Measurements from ENCODE around the gene RP9.
"Not testable (repeated sequence)": the region's sequence is repeated elsewhere in the genome, so short reads cannot be mapped to it uniquely, and the experiment has no call there.

Gene RP9

DNA sequence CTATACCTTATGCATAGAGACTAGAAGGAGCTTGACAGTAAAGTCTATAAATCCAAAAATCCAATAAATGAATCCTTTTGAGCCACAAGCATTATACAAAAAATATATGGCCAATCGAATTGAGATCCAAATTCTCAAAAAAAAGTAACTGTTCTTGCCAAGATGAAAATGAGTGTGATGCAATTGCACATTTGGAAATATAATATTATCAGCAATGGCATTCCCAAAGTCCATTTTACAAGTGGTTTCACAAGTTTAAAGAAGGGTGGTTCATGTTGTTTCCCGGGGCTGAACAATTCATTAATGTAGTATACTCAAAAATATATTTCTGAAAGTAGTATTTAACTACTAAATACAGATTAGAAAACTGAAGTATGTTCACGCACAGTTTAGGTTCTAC lies 7.3 kb downstream of the RP9 start:
- DNase-seq (ENCODE audit: low spot score) = no peak

GRCh38 chr7:33100770-33101169 lies 8.4 kb downstream of the RP9 start:
- DNase-seq (ENCODE audit: low spot score) = no peak

DNA sequence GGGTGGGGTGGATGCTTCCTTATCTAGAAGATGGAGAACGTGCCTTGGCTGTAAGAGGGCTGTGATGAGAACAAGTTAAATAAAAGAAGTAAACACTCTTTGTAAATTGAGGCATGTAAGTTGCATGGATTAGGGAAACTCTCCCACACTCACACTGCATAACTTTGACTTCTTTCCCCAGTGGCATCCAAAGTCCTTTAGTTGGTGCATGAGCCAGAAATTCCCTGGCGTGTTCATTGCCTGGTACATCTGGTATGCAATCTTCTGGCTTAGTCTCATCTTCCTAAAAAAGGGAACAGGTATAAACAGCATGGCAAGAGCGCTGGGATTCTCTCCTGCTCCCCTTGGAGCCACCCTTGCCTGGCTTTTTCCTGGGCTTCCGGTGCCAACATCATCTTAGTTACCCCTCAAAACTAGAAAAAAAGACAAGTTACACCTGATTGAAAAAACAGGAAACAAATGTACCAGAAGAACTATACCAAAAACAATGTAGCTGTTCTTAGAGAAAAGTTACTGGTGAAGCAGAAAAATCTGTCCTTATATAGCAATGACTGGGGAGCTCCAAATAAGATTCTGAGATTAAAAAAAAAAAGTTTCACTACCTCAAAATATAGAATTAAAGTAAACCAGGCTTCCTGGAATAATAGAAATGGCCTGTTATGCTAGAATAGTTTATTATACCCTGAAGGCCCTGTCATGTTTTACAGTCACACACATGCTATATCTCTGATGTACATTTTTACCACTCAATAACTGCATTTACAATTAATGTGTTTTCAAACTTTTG lies 9.9 kb downstream of the RP9 start:
- no peak for DNase-seq (ENCODE audit: low spot score)

DNA sequence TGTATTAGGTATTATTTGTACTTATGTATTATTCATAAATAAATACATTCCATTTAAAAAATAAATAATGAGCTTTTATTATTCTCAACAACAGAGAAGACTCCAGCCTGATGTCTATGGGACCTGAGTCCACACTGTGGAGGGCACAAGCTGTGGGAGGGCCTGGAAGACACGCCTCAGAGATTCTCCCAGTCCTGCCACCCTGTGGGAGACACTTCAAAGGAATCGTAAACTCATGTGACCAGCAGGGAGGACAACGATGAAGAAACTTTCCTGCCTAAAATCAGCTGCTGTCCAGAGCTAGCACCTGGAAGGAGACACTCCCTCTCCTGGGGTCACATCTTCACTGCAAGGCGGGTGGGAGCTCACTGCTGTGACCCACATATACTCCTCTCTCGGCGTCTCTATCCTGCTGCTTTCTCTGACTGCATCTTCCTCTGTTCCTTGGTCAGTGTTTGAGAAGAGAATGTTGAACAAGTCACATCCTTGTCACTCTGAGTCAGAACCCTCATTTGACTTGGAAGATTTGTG lies 14.4 kb downstream of the RP9 start:
- DNase-seq (ENCODE audit: low spot score) = not testable (repeated sequence)

GRCh38 chr7:33093266-33093665 lies 15.9 kb downstream of the RP9 start:
- no peak for DNase-seq (ENCODE audit: low spot score)

DNA sequence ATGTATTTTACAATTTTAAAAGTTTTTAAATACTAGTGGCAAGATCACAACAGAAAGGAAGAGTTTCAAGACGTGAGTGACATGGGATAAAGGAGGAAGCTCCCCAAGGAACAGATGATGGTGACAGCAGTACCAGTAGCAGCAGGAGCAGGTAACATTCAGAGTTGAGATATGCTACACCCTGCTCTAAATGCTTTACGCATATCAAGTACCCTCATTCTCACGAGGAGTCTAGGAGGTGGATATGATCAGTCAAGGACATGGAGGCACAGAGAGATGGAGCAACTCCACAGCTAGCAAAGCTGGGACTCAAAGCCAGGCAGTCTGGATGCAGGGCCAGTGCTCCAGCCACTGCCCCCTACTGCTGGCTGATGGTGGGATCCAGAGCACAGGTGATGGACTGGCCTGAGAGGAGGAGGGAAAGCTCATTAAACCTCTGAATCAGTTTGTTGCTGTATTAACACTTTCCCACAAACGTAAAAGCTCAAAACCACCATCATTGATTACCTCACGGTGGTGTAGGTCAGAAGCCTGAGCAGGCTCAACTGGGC lies 17.5 kb downstream of the RP9 start:
- no peak for DNase-seq (ENCODE audit: low spot score)

DNA sequence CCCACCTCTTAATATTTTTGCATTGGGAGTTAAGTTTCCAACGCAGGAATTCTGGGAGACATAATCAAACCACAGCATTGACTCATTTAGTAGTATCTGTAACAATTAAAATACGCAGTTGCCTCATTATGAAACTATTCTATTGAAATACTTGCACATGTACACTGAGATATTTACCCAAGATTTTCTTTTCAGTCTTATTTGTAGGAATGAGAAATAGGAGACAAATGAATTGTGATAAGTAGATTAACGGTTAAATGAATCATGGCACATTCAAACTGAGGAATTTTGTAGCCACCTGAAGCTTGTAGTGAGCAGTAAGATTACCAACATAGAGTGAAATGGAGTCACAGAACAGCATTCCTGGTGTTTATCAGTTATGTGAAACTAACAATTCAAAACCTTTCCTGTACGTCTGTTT lies 18.1 kb downstream of the RP9 start:
- DNase-seq (ENCODE audit: low spot score) = no peak

DNA sequence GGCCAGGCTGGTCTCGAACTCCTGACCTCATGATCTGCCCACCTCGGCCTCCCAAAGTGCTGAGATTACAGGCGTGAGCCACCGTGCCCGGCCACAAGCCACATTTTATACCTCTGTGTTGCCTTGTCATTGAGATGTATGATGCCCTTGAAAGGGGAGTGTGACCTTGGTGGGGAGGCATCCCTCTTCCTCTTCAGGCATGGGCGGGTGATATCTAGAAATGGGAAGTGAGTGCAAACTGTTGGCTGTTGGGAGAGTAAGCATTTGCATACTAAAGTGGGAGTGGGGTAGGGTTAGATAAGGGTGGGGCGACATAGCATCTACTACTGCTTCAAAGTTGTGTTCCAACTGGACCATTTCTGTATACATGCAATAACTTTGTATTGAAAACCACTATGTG lies 20.1 kb downstream of the RP9 start:
- DNase-seq (ENCODE audit: low spot score) = no peak

DNA sequence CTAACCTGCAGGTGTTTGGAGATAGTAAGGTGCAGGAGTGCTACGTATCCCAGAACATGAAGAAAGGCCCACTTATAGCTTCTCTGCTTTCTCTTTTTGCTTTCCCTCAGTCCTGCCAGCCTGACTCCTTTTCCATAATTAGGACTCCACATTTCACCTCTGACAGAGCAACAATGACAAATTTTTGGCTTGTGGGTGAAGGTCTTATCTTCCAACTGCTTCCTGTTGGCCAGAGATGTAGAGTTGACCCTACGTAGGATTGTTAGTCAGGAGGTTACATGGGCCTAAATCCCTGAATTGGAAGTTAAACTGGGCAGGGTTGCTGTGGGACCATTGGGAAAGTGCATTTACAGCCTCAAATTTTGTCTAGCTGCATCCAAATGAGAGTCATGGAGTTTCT lies 21.3 kb downstream of the RP9 start:
- no peak for DNase-seq (ENCODE audit: low spot score)

GRCh38 chr7:33087356-33087755 lies 21.8 kb downstream of the RP9 start:
- DNase-seq (ENCODE audit: low spot score) = no peak

- no peak for DNase-seq (ENCODE audit: low spot score)
Observed at GRCh38 chr7:33079763-33080690, 29.2 kb downstream of the RP9 start.

GRCh38 chr7:33079096-33079495 lies 30.1 kb downstream of the RP9 start:
- no peak for DNase-seq (ENCODE audit: low spot score)

GRCh38 chr7:33076737-33077136 lies 32.5 kb downstream of the RP9 start:
- no peak for DNase-seq (ENCODE audit: low spot score)

GRCh38 chr7:33075818-33076518 lies 33.2 kb downstream of the RP9 start:
- DNase-seq (ENCODE audit: low spot score) = no peak

DNA sequence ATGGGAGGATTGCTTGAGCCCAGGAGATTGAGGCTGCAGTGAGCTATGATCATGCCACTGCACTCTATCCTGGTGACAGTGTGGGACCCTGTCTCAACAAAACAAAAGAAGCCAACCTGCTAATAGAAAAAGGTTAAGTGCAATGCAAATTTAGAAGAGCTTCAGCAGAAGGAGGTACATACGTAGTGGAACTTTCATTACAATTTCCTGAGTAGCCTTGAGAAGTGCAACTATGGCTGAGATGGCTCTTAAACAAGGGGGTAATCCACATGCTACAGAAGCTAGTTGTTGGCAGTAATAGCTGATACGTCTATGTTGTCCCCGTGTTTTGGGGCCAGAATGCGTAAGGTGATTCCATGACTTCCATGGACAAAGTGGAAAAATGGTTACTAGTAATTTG lies 36.0 kb downstream of the RP9 start:
- no peak for DNase-seq (ENCODE audit: low spot score)

DNA sequence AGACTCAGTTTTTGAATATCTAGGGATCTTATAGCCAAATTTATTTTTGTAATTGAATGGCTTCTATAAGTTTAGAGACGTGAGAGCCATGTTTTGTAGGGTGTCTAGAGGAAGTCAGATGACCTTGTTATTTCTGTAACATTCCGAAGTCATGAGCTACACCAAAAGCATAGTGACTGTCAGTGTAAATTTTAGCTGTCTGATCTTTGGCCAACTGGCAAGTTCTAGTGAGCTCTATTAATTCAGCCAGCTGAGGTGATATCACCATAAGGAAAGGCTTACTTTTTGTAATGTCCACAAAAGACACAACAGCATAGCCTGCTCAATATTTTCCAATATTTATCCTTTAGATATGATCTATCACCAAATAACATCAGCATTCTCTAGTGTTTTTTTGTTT lies 36.7 kb downstream of the RP9 start:
- no peak for DNase-seq (ENCODE audit: low spot score)

- DNase-seq (ENCODE audit: low spot score) = no peak
Observed at GRCh38 chr7:33070831-33071230, 38.4 kb downstream of the RP9 start.

DNA sequence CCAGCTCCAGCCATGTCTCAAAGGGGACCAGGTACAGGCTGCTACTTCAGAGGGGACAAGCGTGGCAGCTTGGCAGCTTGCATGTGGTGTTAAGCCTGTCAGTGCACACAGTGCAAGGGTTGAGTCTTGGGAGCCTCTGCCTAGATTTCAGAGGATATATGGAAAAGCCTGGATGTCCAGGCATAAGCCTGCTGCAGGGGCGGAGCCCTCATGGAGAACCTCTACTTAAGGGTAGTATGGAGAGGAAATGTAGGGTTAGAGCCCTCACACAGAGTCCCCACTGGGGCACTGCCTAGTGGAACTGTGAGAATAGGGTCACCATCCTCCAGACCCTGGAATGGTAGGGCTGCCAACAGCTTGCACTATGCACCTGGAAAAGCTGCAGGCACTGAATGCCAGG lies 38.9 kb downstream of the RP9 start:
- no peak for DNase-seq (ENCODE audit: low spot score)

DNA sequence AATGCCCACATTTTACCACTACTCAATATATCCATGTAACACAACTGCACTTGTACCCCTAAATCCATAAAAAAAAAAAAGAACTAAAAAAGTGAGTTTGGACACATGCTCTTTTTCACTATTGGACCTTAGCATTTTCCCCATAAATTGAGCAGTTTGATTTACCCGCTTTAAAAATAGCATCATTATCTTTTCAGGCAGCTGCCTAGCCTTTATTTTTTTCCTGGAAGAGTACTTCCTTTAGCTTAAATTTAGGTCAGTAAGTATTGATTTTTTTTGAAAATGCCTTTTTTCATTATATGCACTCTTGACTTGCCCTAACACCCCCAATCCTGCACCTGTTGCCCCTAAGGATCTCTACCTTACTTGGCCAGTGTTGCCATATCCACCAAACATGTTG lies 41.3 kb downstream of the RP9 start:
- DNase-seq (ENCODE audit: low spot score) = no peak

DNA sequence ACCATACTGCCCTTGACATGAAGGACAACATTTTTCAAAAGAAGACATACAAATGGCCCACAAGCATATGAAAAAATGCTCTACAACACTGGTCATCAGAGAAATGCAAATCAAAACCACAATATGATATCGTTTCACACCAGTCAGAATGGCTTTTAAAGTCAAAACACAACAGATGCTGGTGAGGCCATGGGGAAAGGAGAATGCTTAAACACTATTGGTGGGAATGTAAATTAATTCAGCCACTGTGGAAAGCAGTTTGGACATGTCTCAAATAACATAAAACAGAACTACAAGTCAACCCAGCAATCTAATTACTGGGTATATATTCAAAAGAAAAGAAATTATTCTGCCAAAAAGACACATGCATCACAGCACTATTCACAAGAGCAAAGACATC lies 42.4 kb downstream of the RP9 start:
- no peak for DNase-seq (ENCODE audit: low spot score)

- DNase-seq (ENCODE audit: low spot score) = no peak
Observed at GRCh38 chr7:33065981-33066380, 43.2 kb downstream of the RP9 start.

Measured in left forelimb (tissue), 1 donor.